Skeletal muscle satellite cell (primary cell): ENCODE measurements around the gene PCYT2.
A peak's percentile ranks its signal among the peaks of the same experiment; 100 is the strongest.
"Not testable (repeated sequence)": the region's sequence is repeated elsewhere in the genome, so short reads cannot be mapped to it uniquely, and the experiment has no call there.

Source experiments
- H3K27me3 ChIP-seq: 2 replicates; pipeline ENCODE4 v1.7.0; 2013; ENCODE audit warnings: low read length; ENCODE audit not compliant: control insufficient read depth, insufficient read depth
- H3K36me3 ChIP-seq: 2 replicates; pipeline ENCODE4 v1.7.0; 2013; ENCODE audit warnings: mild to moderate bottlenecking, control low read depth, low read length; ENCODE audit not compliant: insufficient read depth
- H3K4me1 ChIP-seq: 2 replicates; pipeline ENCODE4 v1.7.0; 2013; ENCODE audit warnings: low read length; ENCODE audit not compliant: control insufficient read depth, insufficient read depth
- H3K4me2 ChIP-seq: 2 replicates; pipeline ENCODE4 v1.7.0; 2013; ENCODE audit warnings: mild to moderate bottlenecking, low read length
- H3K4me3 ChIP-seq: 2 replicates; pipeline ENCODE4 v1.7.0; 2013; ENCODE audit warnings: low read length
- H3K9ac ChIP-seq: 2 replicates; pipeline ENCODE4 v1.7.0; 2013; ENCODE audit warnings: mild to moderate bottlenecking, low read depth, low read length, moderate library complexity
- H3K9me3 ChIP-seq: replicated peaks from 2 replicates; pipeline ENCODE4 v1.7.0; 2013; ENCODE audit warnings: mild to moderate bottlenecking, control low read depth, low read length

The PCYT2 gene

DNA sequence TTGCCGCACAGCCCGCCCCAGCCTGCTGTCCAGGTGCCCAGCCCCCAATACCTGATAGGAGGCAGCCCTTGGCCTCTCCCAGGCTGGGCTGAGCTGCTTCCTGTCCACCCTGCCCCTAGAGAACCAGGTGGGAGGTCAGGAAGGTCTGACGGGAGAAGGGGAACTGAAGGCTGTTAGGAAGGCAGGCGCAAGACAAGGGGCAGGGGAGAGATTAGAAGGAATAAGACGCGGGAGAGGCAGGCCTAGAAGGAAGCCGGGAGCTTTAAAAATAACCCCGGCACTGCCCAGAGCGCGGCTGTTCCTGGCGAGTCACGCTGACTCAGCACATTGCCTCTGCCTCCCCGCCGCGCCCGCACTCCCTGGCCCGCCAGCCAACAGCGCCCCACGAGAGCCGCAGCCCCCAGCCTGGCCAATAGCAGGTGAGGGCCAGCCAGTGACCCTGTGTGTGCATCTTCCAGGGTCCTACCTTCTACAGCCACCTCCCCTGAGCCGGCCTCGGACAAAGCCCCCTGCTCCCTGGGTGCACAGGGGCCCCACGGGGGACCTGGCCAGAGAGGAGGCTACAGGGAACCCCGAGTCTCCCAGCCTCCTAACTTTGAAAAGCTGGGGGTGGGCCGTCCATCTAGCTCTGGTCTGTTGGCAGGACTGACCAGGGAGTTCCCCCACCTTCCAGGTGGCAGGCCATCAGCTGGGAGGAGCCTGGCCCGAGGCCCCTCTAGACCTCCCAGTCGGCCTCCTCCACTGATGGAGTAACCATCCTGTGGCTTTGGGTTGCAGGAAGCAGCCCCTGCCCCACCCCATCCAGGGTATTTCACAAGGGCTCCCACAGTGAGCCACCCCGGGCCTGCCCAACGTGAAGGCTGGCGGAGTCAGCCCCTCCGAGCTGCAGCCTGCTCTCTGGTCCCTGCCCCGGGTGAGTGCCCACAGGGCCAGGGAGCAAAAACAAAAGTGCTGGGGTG, 12.4 kb upstream of the PCYT2 start:
- Histone ChIP-seq H3K9me3 (no peaks in the 10 kb centered on the region), H3K9ac (peak overlapping the region; percentile 75), H3K36me3 (peaks cover 42% of the 10 kb centered on the region), H3K4me2 (peak overlapping the region; percentile 88), H3K27me3 (no peaks in the 10 kb centered on the region), H3K4me3 (peak overlapping the region; percentile 66), H3K4me1 (peaks cover 34% of the 10 kb centered on the region)

GRCh38 chr17:81922566-81923301, 11.5 kb upstream of the PCYT2 start:
- Histone ChIP-seq H3K4me3 (no peak overlapping the region), H3K4me2 (peak overlapping the region; percentile 88), H3K27me3 (no peaks in the 10 kb centered on the region), H3K36me3 (peaks cover 42% of the 10 kb centered on the region), H3K4me1 (peaks cover 27% of the 10 kb centered on the region), H3K9ac (peak overlapping the region; percentile 75), H3K9me3 (no peaks in the 10 kb centered on the region)

GRCh38 chr17:81921996-81922565, 10.9 kb upstream of the PCYT2 start:
- Histone ChIP-seq H3K9me3 (no peaks in the 10 kb centered on the region), H3K36me3 (peaks cover 42% of the 10 kb centered on the region), H3K4me2 (no peak overlapping the region), H3K9ac (no peak overlapping the region), H3K4me1 (peaks cover 30% of the 10 kb centered on the region), H3K27me3 (no peaks in the 10 kb centered on the region), H3K4me3 (no peak overlapping the region)

DNA sequence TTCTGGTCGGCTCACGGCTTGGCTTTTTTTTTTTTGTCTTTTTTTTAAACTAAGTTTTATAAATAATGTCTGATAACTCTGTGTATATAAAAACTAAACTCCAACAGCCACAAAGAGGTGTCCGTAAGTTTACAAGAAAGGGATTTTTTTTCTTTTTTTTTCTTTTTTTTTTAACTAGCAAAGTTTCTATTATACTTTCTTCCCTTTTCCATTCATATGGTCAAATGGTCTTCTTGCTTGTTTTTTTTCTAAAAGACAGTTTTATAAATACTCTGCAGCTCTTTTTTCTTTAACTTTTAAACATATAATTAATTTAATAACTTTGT, 10.3 kb upstream of the PCYT2 start:
- H3K4me2 ChIP-seq: no peak overlapping the region
- H3K9me3 ChIP-seq: no peaks in the 10 kb centered on the region
- H3K9ac ChIP-seq: no peak overlapping the region
- H3K4me3 ChIP-seq: no peak overlapping the region
- peaks cover 34% of the 10 kb centered on the region for H3K4me1 ChIP-seq
- H3K36me3 ChIP-seq: peaks cover 42% of the 10 kb centered on the region
- no peaks in the 10 kb centered on the region for H3K27me3 ChIP-seq

DNA sequence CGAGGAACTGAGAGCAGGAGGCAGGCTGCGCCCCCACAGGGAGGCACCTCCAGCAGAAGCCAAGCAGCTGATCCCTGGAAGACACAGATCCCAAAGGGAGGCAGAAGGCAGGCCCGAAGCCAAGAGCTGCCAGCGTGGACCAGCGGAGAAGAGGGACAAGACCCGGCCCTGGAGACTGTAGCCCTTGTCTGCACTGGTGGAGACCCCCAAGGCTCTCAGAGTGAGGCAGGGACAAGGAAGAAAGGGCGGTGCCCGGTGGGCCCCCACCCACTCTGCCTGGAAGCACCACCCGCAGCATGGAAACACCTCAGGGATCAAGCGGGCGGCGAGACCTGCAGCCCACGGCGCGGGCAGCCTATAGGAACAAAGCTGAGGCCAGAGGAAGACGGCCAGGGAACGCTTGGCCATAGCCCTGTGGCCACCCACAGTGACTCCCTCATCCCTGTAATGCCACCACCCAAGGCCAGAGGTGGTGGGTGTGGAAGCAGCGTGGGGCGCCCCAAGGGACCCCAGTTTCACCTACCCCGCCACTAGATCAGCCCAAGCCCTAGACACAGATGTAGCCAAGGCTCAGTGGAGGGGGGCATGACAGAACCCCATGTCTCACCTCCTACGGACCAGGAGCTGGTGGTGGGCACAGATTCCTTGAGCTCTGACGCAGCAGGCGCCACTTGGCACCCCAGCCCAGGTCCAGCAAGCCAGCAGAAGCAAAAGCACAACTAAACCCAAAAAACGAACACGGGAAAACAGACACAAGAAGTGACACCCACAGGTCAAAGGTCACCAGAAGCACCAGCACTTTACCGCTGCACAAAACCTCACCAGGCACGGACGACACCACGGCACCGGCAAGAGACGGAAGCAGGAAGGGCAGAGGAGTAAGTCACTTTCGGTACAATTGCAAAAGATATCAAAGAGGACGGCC, 9.7 kb upstream of the PCYT2 start:
- H3K36me3 ChIP-seq: peaks cover 43% of the 10 kb centered on the region
- H3K4me1 ChIP-seq: peaks cover 29% of the 10 kb centered on the region
- no peaks in the 10 kb centered on the region for H3K9me3 ChIP-seq
- H3K9ac ChIP-seq: no peak overlapping the region
- no peaks in the 10 kb centered on the region for H3K27me3 ChIP-seq
- no peak overlapping the region for H3K4me3 ChIP-seq
- no peak overlapping the region for H3K4me2 ChIP-seq

GRCh38 chr17:81918832-81919545, 7.8 kb upstream of the PCYT2 start:
- Histone ChIP-seq H3K9ac (no peak overlapping the region), H3K4me1 (peaks cover 13% of the 10 kb centered on the region), H3K4me3 (no peak overlapping the region), H3K27me3 (no peaks in the 10 kb centered on the region), H3K36me3 (peaks cover 59% of the 10 kb centered on the region), H3K9me3 (no peaks in the 10 kb centered on the region), H3K4me2 (no peak overlapping the region)

- not testable (repeated sequence) for H3K27me3 ChIP-seq, H3K9ac ChIP-seq, H3K4me1 ChIP-seq, H3K9me3 ChIP-seq
- Histone ChIP-seq H3K4me2 (peak overlapping the region; percentile 47), H3K4me3 (peak overlapping the region; percentile 97), H3K36me3 (peaks cover 66% of the 10 kb centered on the region)
Observed at GRCh38 chr17:81918333-81918669, 7.1 kb upstream of the PCYT2 start.

DNA sequence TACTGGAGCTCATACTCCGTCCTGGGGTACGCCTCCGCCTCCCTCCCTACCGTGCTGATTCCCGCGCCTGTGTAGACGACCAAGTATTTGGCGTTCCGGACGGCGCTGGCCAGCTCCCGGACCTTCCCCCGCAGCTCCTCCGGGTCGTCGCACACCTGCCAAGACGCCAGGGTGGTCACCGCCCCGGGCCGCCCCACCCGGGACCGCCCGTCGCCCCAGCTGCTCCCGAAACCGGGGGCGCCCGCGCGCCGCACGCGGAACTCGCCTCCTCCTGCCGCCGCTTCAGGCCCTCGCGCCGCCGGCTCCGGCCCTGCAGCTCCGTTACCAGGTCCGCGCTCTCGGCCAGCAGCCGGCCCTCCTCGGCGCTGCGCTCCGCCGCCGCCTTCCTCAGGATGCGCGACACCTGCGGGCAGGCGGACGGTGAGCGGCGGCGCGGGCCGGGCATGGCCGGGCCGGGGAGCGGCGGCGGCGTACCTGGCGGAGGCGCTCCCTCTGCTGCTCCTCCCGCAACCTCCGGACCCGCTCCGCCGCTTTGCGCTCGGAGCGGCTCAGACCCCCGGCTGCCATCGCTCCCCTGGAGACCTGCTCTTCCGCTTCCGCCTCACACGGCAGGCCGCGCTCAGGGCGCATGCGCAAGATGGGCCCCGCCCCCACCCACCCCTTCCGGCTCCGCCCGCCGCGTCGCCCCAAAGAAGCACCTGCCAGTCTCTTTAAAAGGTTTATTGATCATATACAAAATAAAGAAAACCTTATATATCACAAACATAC, 6.5 kb upstream of the PCYT2 start, which contains the start of gene SIRT7:
Gene SIRT7, minus strand, starts transcription at position 612 of the 768 bp plus-strand sequence. Its CDS starts 45 bp downstream, at position 567.
- Histone ChIP-seq H3K27me3 (no peaks in the 10 kb centered on the region), H3K9me3 (no peaks in the 10 kb centered on the region), H3K36me3 (peaks cover 71% of the 10 kb centered on the region), H3K4me3 (peak within 1 kb of the TSS; percentile 97), H3K9ac (peak within 1 kb of the TSS; percentile 88), H3K4me1 (peaks cover 8% of the 10 kb centered on the region), H3K4me2 (peak within 1 kb of the TSS; percentile 93)

DNA sequence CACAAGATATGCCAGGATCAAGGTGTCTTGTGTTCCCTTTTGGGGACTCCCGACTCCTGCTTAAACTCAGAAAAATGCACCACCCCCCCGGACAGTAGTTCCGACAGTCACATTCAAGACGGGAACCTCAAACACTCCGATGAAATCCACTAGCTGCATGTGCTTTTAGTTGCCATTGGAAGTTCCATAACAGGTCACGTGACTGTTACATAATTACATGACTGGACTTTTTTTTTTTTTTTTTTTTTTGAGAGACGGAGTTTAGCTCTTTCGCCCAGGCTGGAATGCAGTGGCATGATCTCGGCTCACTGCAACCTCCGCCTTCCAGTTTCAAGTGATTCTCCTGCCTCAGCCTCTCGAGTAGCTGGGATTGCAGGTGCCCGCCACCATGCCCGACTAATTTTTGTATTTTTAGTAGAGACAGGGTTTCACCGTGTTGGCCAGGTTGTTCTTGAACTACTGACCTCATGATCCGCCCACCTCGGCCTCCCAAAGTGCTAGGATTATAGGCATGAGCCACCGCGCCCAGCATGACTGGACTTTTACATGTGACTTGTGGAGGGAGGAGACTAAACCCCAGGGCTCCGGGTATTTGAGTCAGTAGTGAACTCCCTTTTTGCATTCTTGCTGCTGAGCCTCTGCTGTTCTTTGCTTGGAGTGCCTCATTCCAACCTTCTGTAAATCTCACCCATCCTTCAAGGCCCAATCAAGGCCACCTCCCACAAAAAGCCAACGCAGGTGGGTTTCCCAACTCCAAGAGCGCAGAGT, 5.2 kb upstream of the PCYT2 start:
- Histone ChIP-seq H3K27me3 (no peaks in the 10 kb centered on the region), H3K36me3 (peaks cover 72% of the 10 kb centered on the region), H3K4me1 (peaks cover 10% of the 10 kb centered on the region), H3K4me2 (peak overlapping the region; percentile 93), H3K9ac (peak overlapping the region; percentile 88), H3K4me3 (peak overlapping the region; percentile 97), H3K9me3 (no peaks in the 10 kb centered on the region)
